K562 (cell line): Measurements from ENCODE around the gene DENND4C. TPM values are rescaled to one million over a fixed set of nuclear protein-coding genes. Genes with fewer than 3 reads are reported as not detected.

Experiments
- ATAC-seq: fragments of 200-7000 bp; cut with Tn5 transposase; 3 replicates; pipeline ENCODE4 v1.9.1; 2020; ENCODE audit warnings: moderate library complexity
- BruUV-seq: library from RNA; stranded (reverse); fragments of 400-500 nt; replicated peaks from 2 replicates; lab custom pipeline; 2021; lab: Mats Ljungman, UMichigan
- CTCF ChIA-PET: fragments of 300-600 bp; formaldehyde crosslinking; extraction: SDS; loops from one replicate; lab custom pipeline; 2021; ENCODE audit warnings: low intra/inter-chr PET ratio; lab: Yijun Ruan, JAX
- POLR2A ChIA-PET: fragments of 300-600, 350-650 bp; sonication (Branson Sonifier 250); formaldehyde crosslinking; extraction: SDS; loops from one replicate; lab custom pipeline; 2021; ENCODE audit warnings: antibody characterized with exemption, inconsistent platforms; lab: Yijun Ruan, JAX
- DNase-seq, 4 experiments: peaks; one replicate each; pipeline versions ENCODE4 v3.0.0 to v3.0.0-alpha.2; 2011 to 2018; ENCODE audit warnings: low spot score in 3 of 4, mixed read lengths in 3 of 4; ENCODE audit errors: extremely low read depth in 1 of 4
- FAIRE-seq: peaks from 2 replicates; lab custom pipeline; 2011; peaks lifted over from hg19 to GRCh38; lab: Jason Lieb, UNC
- H2AFZ ChIP-seq: 2 replicates; pipeline ENCODE4 v1.6.0; 2011; ENCODE audit warnings: low read depth, low read length, control low read depth, inconsistent platforms
- H3K27ac ChIP-seq: fragments of 200-600 bp; 3 replicates; pipeline ENCODE4 v1.8.0; 2011; ENCODE audit warnings: low read depth, mild to moderate bottlenecking, control low read depth, inconsistent platforms, low read length, moderate library complexity, mixed read lengths; ENCODE audit errors: extremely low read depth
- H3K27me3 ChIP-seq, 2 experiments: fragments of 300-600 bp in 1 of 2; 2 replicates in 1 of 2; 3 replicates in 1 of 2; pipeline versions ENCODE4 v1.6.0 to v1.8.0; 2011; ENCODE audit warnings: inconsistent platforms in 2 of 2, low read length in 2 of 2, mild to moderate bottlenecking in 1 of 2, mixed read lengths in 1 of 2, moderate library complexity in 1 of 2; ENCODE audit not compliant: control insufficient read depth in 2 of 2, insufficient read depth in 2 of 2
- H3K36me3 ChIP-seq: fragments of 300-600 bp; 3 replicates; pipeline ENCODE4 v1.8.0; 2011; ENCODE audit warnings: mild to moderate bottlenecking, low read length, inconsistent platforms; ENCODE audit not compliant: control insufficient read depth, insufficient read depth
- H3K4me1 ChIP-seq, 2 experiments: fragments of 200-600 bp in 1 of 2; replicated peaks in 1 of 2; 2 replicates in 1 of 2; 3 replicates in 1 of 2; pipeline versions ENCODE4 v1.5.1 to v1.8.0; 2011; ENCODE audit warnings: inconsistent platforms in 2 of 2, low read length in 2 of 2, mild to moderate bottlenecking in 1 of 2, mixed read lengths in 1 of 2, moderate library complexity in 1 of 2; ENCODE audit not compliant: control insufficient read depth in 2 of 2, insufficient read depth in 2 of 2
- H3K4me2 ChIP-seq: 2 replicates; pipeline ENCODE4 v1.6.1; 2011; ENCODE audit warnings: low read length, control low read depth, inconsistent platforms, mixed read lengths; ENCODE audit not compliant: insufficient read depth
- H3K4me3 ChIP-seq: fragments of 200-600 bp; sonication (generic), shearing (Covaris generic); 2 replicates; pipeline ENCODE4 v1.5.1; 2016; ENCODE audit warnings: control low read depth, inconsistent platforms
- H3K79me2 ChIP-seq: fragments of 200-600 bp; 3 replicates; pipeline ENCODE4 v1.8.0; 2011; ENCODE audit warnings: low read length, inconsistent platforms; ENCODE audit not compliant: control insufficient read depth, insufficient read depth
- H3K9ac ChIP-seq, 2 experiments: 2 replicates each; pipeline versions ENCODE4 v1.6.0 to v1.6.1; 2011; ENCODE audit warnings: low read depth in 2 of 2, low read length in 2 of 2, control low read depth in 1 of 2, inconsistent platforms in 1 of 2, mild to moderate bottlenecking in 1 of 2, mixed read lengths in 1 of 2; ENCODE audit not compliant: insufficient read depth in 1 of 2
- H3K9me1 ChIP-seq: one replicate; pipeline ENCODE4 v1.6.0; 2011; ENCODE audit warnings: inconsistent platforms, mild to moderate bottlenecking, low read length, moderate library complexity; ENCODE audit not compliant: control insufficient read depth, insufficient read depth
- H3K9me3 ChIP-seq: replicated peaks from 2 replicates; pipeline ENCODE4 v1.5.1; 2011; ENCODE audit warnings: low read depth, low read length, inconsistent platforms; ENCODE audit not compliant: control insufficient read depth, insufficient read depth
- H4K20me1 ChIP-seq: replicated peaks from 2 replicates; pipeline ENCODE4 v1.6.1; 2011; ENCODE audit warnings: low read length, inconsistent platforms, mixed read lengths; ENCODE audit not compliant: control insufficient read depth, insufficient read depth
- CEBPB ChIP-seq: fragments of 450-650 bp; IDR thresholded peaks from 2 replicates; pipeline ENCODE4 v1.6.1; 2016; ENCODE audit warnings: missing genetic modification characterization, missing compliant biosample characterization
- CEBPG ChIP-seq, 3 experiments: fragments of 200-800 bp in 1 of 3; sonication (Bioruptor generic) in 1 of 3; sonication (generic) in 1 of 3; formaldehyde crosslinking in 1 of 3; IDR thresholded peaks in 2 of 3; conservative IDR thresholded peaks in 1 of 3; 2 replicates each; pipeline versions ENCODE4 v1.6.1 to v1.8.0; 2016 to 2022; ENCODE audit warnings: missing compliant biosample characterization in 2 of 3, missing genetic modification characterization in 2 of 3, mild to moderate bottlenecking in 1 of 3, missing genetic modification reagents in 1 of 3
- FOS ChIP-seq: IDR thresholded peaks from 3 replicates; pipeline ENCODE4 v1.6.1; 2011; ENCODE audit not compliant: insufficient read length; ENCODE audit errors: extremely low read depth
- HMGN3 ChIP-seq: IDR thresholded peaks from 2 replicates; pipeline ENCODE4 v1.6.1; 2011; ENCODE audit warnings: borderline replicate concordance, low read depth, mild to moderate bottlenecking, mixed read lengths, low read length; ENCODE audit not compliant: insufficient read length; ENCODE audit errors: extremely low read depth
- NONO ChIP-seq, 2 experiments: fragments of 200-400 bp in 1 of 2; fragments of 450-650 bp in 1 of 2; formaldehyde crosslinking in 1 of 2; IDR thresholded peaks; 2 replicates each; pipeline ENCODE4 v1.6.1; 2017; ENCODE audit warnings: low read depth in 2 of 2, mild to moderate bottlenecking in 2 of 2, moderate library complexity in 2 of 2, low read length in 1 of 2
- RBBP5 ChIP-seq: fragments of 200-600 bp; sonication (generic); IDR thresholded peaks from 2 replicates; pipeline ENCODE4 v1.6.1; 2012; ENCODE audit warnings: borderline replicate concordance, mild to moderate bottlenecking, low read length, control low read depth, inconsistent platforms; ENCODE audit not compliant: insufficient read depth, poor library complexity, severe bottlenecking
- XRCC5 ChIP-seq: fragments of 200-400 bp; formaldehyde crosslinking; IDR thresholded peaks from 2 replicates; pipeline ENCODE4 v1.6.1; 2017; ENCODE audit warnings: low read depth, mild to moderate bottlenecking, low read length
- ZBTB2 ChIP-seq: fragments of 450-650 bp; IDR thresholded peaks from 2 replicates; pipeline ENCODE4 v1.6.1; 2016; ENCODE audit warnings: antibody characterized with exemption
- ZFP91 ChIP-seq: sonication (generic); formaldehyde crosslinking; IDR thresholded peaks from 2 replicates; pipeline ENCODE4 v1.8.0; 2022; ENCODE audit warnings: mild to moderate bottlenecking, missing genetic modification reagents
- ZKSCAN8 ChIP-seq: fragments of 200-800 bp; sonication (Bioruptor generic); IDR thresholded peaks from 2 replicates; pipeline ENCODE4 v1.6.1; 2016; ENCODE audit warnings: missing genetic modification characterization, missing compliant biosample characterization
- ZNF134 ChIP-seq: fragments of 250-450 bp; sonication (Bioruptor Pico); conservative IDR thresholded peaks from 2 replicates; pipeline ENCODE4 v1.4.0; 2020
- ZNF668 ChIP-seq: fragments of 250-450 bp; sonication (Bioruptor Pico); IDR thresholded peaks from 2 replicates; pipeline ENCODE4 v1.8.0; 2022; ENCODE audit warnings: mild to moderate bottlenecking, inconsistent platforms
- WGBS: fragments of 100-300 bp; shearing (Covaris generic); methylation state at CpG from one replicate; pipeline ENCODE4 v1.1.6; 2016; ENCODE audit warnings: low coverage, mixed read lengths; ENCODE audit not compliant: insufficient coverage; ENCODE audit errors: missing lambda C conversion rate; 5-methylcytosine and 5-hydroxymethylcytosine counted together
- in situ Hi-C: fragments of 300-500 bp; cut with MboI; formaldehyde crosslinking; loops from 4 replicates; pipeline ENCODE4 v1.15.0; 2018; ENCODE audit warnings: inconsistent platforms, mixed read lengths
- intact Hi-C: fragments of 100-400 bp; cut with micrococcal nuclease; formaldehyde crosslinking; loops from 2 replicates; pipeline ENCODE4 v1.14.2; 2022
- polyA plus RNA-seq, 8 experiments: library from polyadenylated mRNA; depleted of rRNA in 4 of 8; stranded (reverse) in 5 of 8; unstranded in 3 of 8; fragments of >200 nt; fragmentation: Nextera tagmentation in 2 of 8; fragmentation: Illumina TruSeq in 1 of 8; extraction: Ambion mirVana in 2 of 8; extraction: Trizol in 1 of 8; gene quantifications; 2 replicates each; pipeline versions ENCODE4 v1.2.1 to v1.2.3, GENCODE V29; 2011 to 2014; ENCODE audit warnings: inconsistent platforms in 1 of 8, missing spikeins in 1 of 8
- total RNA-seq, 7 experiments: library from RNA; depleted of rRNA in 6 of 7; stranded (reverse); fragments of >200 nt in 6 of 7; fragmentation: Illumina TruSeq in 2 of 7; extraction: Trizol in 2 of 7; gene quantifications; 2 replicates each; pipeline versions ENCODE4 v1.2.1 to v1.2.3, GENCODE V29; 2011 to 2021; ENCODE audit warnings: low replicate concordance in 1 of 7

Gene DENND4C
- total and polyA plus RNA-seq, 9 of the 15 experiments (the other 6 are each of a cell fraction or from before 2014, with no cell fraction given) = 4.8 to 31.8 (median 13.9) TPM

DNA sequence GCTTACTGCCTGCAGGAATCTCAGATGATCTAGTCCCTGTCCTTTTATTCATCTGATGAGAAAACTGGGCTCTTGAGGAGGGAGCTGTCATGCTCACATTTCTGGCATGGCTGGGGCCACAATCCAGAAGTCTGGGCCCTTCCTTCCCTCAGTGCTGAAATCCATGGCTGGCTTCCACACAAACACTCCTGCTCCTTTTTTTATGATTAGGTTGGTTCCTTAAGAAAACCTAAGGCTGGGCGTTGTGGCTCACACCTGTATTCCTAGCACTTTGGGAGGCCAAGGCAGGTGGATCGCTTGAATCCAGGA, 179.7 kb downstream of the DENND4C start (continued):
- TF ChIP-seq ZNF668 (CRISPR knock-in tag) (no peak), HMGN3 (no peak), NONO (IDR thresholded peaks at IDR 0.05; ENCODE audit: low read depth in 2 of 2, low read length in 1 of 2) (no peak), ZFP91 (CRISPR knock-in tag) (no peak), ZNF134 (CRISPR knock-in tag) (no peak), ZBTB2 (no peak)

- H4K20me1 ChIP-seq = no peaks in the 10 kb centered on the region
- no peaks in the 10 kb centered on the region for H3K27me3 ChIP-seq
- TF ChIP-seq RBBP5 (no peak), ZKSCAN8 (CRISPR knock-in tag) (peak; percentile 60; the same call in 1 of the 2 replicates), XRCC5 (no peak), CEBPB (tag) (peak; percentile 53), CEBPG (CRISPR knock-in tag; IDR thresholded peaks at IDR 0.05) (no peak), CEBPG (tag; conservative IDR thresholded peaks at IDR 0.05 in 1 of 2, IDR thresholded peaks at IDR 0.05 in 1 of 2) (0 out of 4 replicates have a peak, but pooled peaks of 1 of the 2 experiments have one; percentile 36), FOS (no peak)
- ChIA-PET POLR2A (no interaction called here), CTCF (no interaction called here)
- no peaks in the 10 kb centered on the region for H3K9me3 ChIP-seq
- in situ Hi-C loops = no loop called here
- H3K79me2 ChIP-seq = peaks cover 27% of the 10 kb centered on the region; the same call in 2 of the 3 replicates
- FAIRE-seq (no peak), ATAC-seq (no peak), DNase-seq (no peak)
- 92% methylated on average over 2 of the region's 2 CpGs for WGBS
- H2AFZ ChIP-seq = no peak overlapping the region
- H3K9ac ChIP-seq = peak overlapping the region in 1 of 2 experiments; percentile 67; a peak in 1 of 4 replicates
- H3K4me3 ChIP-seq = no peak overlapping the region
- no peaks in the 10 kb centered on the region for H3K9me1 ChIP-seq
- BruUV-seq = no TSS peak
- H3K4me2 ChIP-seq = peak overlapping the region; percentile 83; the same call in 1 of the 2 replicates
- peaks cover 21 to 26% of the 10 kb centered on the region in 2 experiments for H3K4me1 ChIP-seq
- intact Hi-C loops = no loop called here
- no peak overlapping the region for H3K27ac ChIP-seq
- no peaks in the 10 kb centered on the region; the same call in 2 of the 3 replicates for H3K36me3 ChIP-seq
Measured at GRCh38 chr9:19410594-19410993, 180.1 kb downstream of the DENND4C start.
